GM23338 (cell line): ENCODE results near the gene LRRC27. TPM values are rescaled to one million over a fixed set of nuclear protein-coding genes. Genes with fewer than 3 reads are reported as not detected.

Experiments
- ATAC-seq: fragments of 200-7000 bp; cut with Tn5 transposase; 3 replicates; pipeline ENCODE4 v1.9.1; 2020
- DNase-seq: peaks from one replicate; pipeline ENCODE4 v3.0.0-alpha.2; 2015; ENCODE audit warnings: low spot score
- H2AFZ ChIP-seq: fragments of 200-600 bp; sonication (generic); 2 replicates; pipeline ENCODE4 v1.8.0; 2016; ENCODE audit warnings: antibody characterized with exemption, mild to moderate bottlenecking, moderate library complexity
- H3F3A ChIP-seq: fragments of 200-600 bp; sonication (generic); replicated peaks from 2 replicates; pipeline ENCODE4 v1.8.0; 2017; ENCODE audit warnings: antibody characterized with exemption, mixed run types, low read depth
- H3K27ac ChIP-seq: fragments of 200-600 bp; sonication (generic); 2 replicates; pipeline ENCODE4 v1.6.1; 2016; ENCODE audit warnings: low read depth
- H3K27me3 ChIP-seq: fragments of 200-600 bp; sonication (generic); 2 replicates; pipeline ENCODE4 v1.8.0; 2016; ENCODE audit warnings: mild to moderate bottlenecking, mixed run types, moderate library complexity; ENCODE audit not compliant: insufficient read depth
- H3K36me3 ChIP-seq: fragments of 200-600 bp; sonication (generic); 2 replicates; pipeline ENCODE4 v1.8.0; 2016; ENCODE audit warnings: mild to moderate bottlenecking; ENCODE audit not compliant: insufficient read depth
- H3K4me1 ChIP-seq: fragments of 200-600 bp; sonication (generic); 2 replicates; pipeline ENCODE4 v1.8.0; 2016; ENCODE audit warnings: mild to moderate bottlenecking, moderate library complexity; ENCODE audit not compliant: insufficient read depth
- H3K4me2 ChIP-seq: fragments of 200-600 bp; sonication (generic); 2 replicates; pipeline ENCODE4 v1.7.1; 2017; ENCODE audit warnings: mixed run types
- H3K4me3 ChIP-seq: fragments of 200-600 bp; sonication (generic); 2 replicates; pipeline ENCODE4 v1.6.1; 2016; ENCODE audit warnings: mixed run types
- H3K79me2 ChIP-seq: fragments of 200-600 bp; sonication (generic); replicated peaks from 2 replicates; pipeline ENCODE4 v1.8.0; 2017; ENCODE audit warnings: mild to moderate bottlenecking; ENCODE audit not compliant: insufficient read depth
- H3K9me2 ChIP-seq: fragments of 200-600 bp; sonication (generic); 2 replicates; pipeline ENCODE4 v1.8.0; 2017; ENCODE audit not compliant: insufficient read depth
- H4K20me1 ChIP-seq: fragments of 200-600 bp; sonication (generic); replicated peaks from 2 replicates; pipeline ENCODE4 v1.8.0; 2017; ENCODE audit warnings: mild to moderate bottlenecking; ENCODE audit not compliant: insufficient read depth
- H3K27ac Mint-ChIP-seq: 2 replicates; pipeline ENCODE4 v1.8.0; 2020; ENCODE audit warnings: inconsistent platforms, mild to moderate bottlenecking, moderate library complexity, mixed read lengths
- H3K27me3 Mint-ChIP-seq: 3 replicates; pipeline ENCODE4 v1.8.0; 2022; ENCODE audit warnings: low read depth, mild to moderate bottlenecking, moderate library complexity, mixed read lengths, inconsistent platforms; ENCODE audit not compliant: insufficient read depth, poor library complexity
- H3K36me3 Mint-ChIP-seq: 3 replicates; pipeline ENCODE4 v1.8.0; 2021; ENCODE audit warnings: low read depth, mild to moderate bottlenecking, inconsistent platforms, moderate library complexity, mixed read lengths
- H3K4me1 Mint-ChIP-seq: 3 replicates; pipeline ENCODE4 v1.8.0; 2020; ENCODE audit warnings: mild to moderate bottlenecking, inconsistent platforms, mixed read lengths
- H3K4me3 Mint-ChIP-seq: 3 replicates; pipeline ENCODE4 v1.8.0; 2021; ENCODE audit warnings: moderate library complexity, mild to moderate bottlenecking, inconsistent platforms, mixed read lengths
- H3K9me3 Mint-ChIP-seq: 3 replicates; pipeline ENCODE4 v1.8.0; 2020; ENCODE audit warnings: moderate library complexity, mild to moderate bottlenecking, inconsistent platforms, mixed read lengths
- EZH2 ChIP-seq: fragments of 200-600 bp; sonication (generic); IDR thresholded peaks from one replicate; pipeline ENCODE4 v1.8.0; 2017; ENCODE audit warnings: antibody characterized with exemption, mild to moderate bottlenecking, low read depth; ENCODE audit not compliant: unreplicated experiment
- JUNB ChIP-seq: IDR thresholded peaks from one replicate; pipeline ENCODE4 v1.6.1; 2016; ENCODE audit warnings: antibody characterized with exemption; ENCODE audit not compliant: unreplicated experiment
- POLR2AphosphoS5 ChIP-seq: IDR thresholded peaks from 2 replicates; pipeline ENCODE4 v1.6.1; 2016; ENCODE audit warnings: antibody characterized with exemption, low read depth
- STAT1 ChIP-seq: IDR thresholded peaks from one replicate; pipeline ENCODE4 v1.6.1; 2016; ENCODE audit warnings: antibody characterized with exemption; ENCODE audit not compliant: unreplicated experiment
- ZNF114 ChIP-seq: fragments of 250-450 bp; sonication (Bioruptor Pico); IDR thresholded peaks from 2 replicates; pipeline ENCODE4 v1.5.0; 2020; ENCODE audit warnings: mild to moderate bottlenecking, moderate library complexity
- ZNF331 ChIP-seq: fragments of 250-450 bp; sonication (Bioruptor Pico); IDR thresholded peaks from 2 replicates; pipeline ENCODE4 v1.5.0; 2020; ENCODE audit warnings: low read depth, mild to moderate bottlenecking, moderate library complexity
- polyA plus RNA-seq: library from polyadenylated mRNA; unstranded; fragments of >200 nt; fragmentation: Nextera tagmentation; extraction: Ambion mirVana; gene quantifications from 2 replicates; pipeline ENCODE4 v1.2.1, GENCODE V29; 2016
- total RNA-seq: library from RNA; depleted of rRNA; stranded (reverse); fragments of >200 nt; shearing (Covaris generic); gene quantifications from 2 replicates; pipeline ENCODE4 v1.2.3, GENCODE V29; 2014
- TF ChIP-seq, protein P1 (sequence below): IDR thresholded peaks from 2 replicates; pipeline ENCODE4 v1.6.1; 2016; ENCODE audit warnings: antibody characterized with exemption
- TF ChIP-seq, protein P2 (sequence below): fragments of 250-450 bp; sonication (Bioruptor Pico); IDR thresholded peaks from 2 replicates; pipeline ENCODE4 v1.5.0; 2020; ENCODE audit warnings: mild to moderate bottlenecking, moderate library complexity
- TF ChIP-seq, protein P3 (sequence below): IDR thresholded peaks from one replicate; pipeline ENCODE4 v1.6.1; 2018; ENCODE audit warnings: antibody characterized with exemption; ENCODE audit not compliant: unreplicated experiment

The LRRC27 gene
- total and polyA plus RNA-seq, 2 experiments from 2014 or later, result 2.9 to 3.5 TPM

DNA sequence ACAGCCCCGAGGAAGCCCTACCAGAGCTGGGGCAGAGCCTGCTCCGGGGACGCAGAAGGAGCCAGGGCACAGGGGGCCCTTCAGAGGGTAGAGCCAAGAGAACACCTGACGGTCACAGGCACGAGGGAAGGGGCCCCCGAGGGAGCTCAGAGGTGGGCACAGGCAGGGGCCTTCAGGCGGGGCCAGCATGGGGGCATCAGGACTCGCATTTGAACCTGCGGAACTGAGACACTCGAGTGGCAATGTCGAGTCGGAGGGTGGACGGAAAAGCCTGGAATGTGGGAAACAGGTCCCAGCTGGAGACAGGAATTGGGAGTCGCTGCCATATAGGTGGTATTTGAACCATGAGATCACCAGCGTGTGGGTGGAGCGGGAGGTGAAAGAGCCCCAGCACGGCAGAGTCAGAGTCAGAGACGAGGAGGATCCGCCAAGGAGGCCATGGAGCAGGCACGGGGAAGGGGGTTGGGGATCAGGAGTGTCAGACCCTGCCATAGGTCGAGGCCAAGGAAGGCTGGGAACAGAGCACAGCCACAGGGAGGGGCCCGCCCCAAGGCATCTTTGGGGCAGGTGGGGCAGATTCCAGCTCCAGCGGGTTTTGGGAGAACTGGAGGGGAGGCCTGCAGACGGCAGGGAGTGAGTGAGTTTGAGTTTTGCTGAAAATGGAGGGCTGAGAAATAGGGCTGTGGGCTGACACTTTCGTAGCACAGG, 38.0 kb upstream of the LRRC27 start:
- H3K36me3 ChIP-seq, result no peaks in the 10 kb centered on the region
- Mint-ChIP-seq H3K36me3 (no peaks in the 10 kb centered on the region; the same call in 2 of the 3 replicates), H3K9me3 (no peaks in the 10 kb centered on the region; the same call in 2 of the 3 replicates), H3K27me3 (peaks cover 18% of the 10 kb centered on the region), H3K4me3 (no peak overlapping the region; the same call in 2 of the 3 replicates), H3K27ac (no peak overlapping the region), H3K4me1 (peaks cover 18% of the 10 kb centered on the region)
- no peaks in the 10 kb centered on the region for H4K20me1 ChIP-seq
- H3K27ac ChIP-seq, result no peak overlapping the region
- no peaks in the 10 kb centered on the region for H3K79me2 ChIP-seq
- no peak for TF ChIP-seq STAT1
- no peak for TF ChIP-seq ZNF114 (CRISPR knock-in tag)
- TF ChIP-seq, protein P1, sequence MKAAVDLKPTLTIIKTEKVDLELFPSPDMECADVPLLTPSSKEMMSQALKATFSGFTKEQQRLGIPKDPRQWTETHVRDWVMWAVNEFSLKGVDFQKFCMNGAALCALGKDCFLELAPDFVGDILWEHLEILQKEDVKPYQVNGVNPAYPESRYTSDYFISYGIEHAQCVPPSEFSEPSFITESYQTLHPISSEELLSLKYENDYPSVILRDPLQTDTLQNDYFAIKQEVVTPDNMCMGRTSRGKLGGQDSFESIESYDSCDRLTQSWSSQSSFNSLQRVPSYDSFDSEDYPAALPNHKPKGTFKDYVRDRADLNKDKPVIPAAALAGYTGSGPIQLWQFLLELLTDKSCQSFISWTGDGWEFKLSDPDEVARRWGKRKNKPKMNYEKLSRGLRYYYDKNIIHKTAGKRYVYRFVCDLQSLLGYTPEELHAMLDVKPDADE, result no peak
- no peak for TF ChIP-seq ZNF331 (CRISPR knock-in tag)
- TF ChIP-seq, protein P2, sequence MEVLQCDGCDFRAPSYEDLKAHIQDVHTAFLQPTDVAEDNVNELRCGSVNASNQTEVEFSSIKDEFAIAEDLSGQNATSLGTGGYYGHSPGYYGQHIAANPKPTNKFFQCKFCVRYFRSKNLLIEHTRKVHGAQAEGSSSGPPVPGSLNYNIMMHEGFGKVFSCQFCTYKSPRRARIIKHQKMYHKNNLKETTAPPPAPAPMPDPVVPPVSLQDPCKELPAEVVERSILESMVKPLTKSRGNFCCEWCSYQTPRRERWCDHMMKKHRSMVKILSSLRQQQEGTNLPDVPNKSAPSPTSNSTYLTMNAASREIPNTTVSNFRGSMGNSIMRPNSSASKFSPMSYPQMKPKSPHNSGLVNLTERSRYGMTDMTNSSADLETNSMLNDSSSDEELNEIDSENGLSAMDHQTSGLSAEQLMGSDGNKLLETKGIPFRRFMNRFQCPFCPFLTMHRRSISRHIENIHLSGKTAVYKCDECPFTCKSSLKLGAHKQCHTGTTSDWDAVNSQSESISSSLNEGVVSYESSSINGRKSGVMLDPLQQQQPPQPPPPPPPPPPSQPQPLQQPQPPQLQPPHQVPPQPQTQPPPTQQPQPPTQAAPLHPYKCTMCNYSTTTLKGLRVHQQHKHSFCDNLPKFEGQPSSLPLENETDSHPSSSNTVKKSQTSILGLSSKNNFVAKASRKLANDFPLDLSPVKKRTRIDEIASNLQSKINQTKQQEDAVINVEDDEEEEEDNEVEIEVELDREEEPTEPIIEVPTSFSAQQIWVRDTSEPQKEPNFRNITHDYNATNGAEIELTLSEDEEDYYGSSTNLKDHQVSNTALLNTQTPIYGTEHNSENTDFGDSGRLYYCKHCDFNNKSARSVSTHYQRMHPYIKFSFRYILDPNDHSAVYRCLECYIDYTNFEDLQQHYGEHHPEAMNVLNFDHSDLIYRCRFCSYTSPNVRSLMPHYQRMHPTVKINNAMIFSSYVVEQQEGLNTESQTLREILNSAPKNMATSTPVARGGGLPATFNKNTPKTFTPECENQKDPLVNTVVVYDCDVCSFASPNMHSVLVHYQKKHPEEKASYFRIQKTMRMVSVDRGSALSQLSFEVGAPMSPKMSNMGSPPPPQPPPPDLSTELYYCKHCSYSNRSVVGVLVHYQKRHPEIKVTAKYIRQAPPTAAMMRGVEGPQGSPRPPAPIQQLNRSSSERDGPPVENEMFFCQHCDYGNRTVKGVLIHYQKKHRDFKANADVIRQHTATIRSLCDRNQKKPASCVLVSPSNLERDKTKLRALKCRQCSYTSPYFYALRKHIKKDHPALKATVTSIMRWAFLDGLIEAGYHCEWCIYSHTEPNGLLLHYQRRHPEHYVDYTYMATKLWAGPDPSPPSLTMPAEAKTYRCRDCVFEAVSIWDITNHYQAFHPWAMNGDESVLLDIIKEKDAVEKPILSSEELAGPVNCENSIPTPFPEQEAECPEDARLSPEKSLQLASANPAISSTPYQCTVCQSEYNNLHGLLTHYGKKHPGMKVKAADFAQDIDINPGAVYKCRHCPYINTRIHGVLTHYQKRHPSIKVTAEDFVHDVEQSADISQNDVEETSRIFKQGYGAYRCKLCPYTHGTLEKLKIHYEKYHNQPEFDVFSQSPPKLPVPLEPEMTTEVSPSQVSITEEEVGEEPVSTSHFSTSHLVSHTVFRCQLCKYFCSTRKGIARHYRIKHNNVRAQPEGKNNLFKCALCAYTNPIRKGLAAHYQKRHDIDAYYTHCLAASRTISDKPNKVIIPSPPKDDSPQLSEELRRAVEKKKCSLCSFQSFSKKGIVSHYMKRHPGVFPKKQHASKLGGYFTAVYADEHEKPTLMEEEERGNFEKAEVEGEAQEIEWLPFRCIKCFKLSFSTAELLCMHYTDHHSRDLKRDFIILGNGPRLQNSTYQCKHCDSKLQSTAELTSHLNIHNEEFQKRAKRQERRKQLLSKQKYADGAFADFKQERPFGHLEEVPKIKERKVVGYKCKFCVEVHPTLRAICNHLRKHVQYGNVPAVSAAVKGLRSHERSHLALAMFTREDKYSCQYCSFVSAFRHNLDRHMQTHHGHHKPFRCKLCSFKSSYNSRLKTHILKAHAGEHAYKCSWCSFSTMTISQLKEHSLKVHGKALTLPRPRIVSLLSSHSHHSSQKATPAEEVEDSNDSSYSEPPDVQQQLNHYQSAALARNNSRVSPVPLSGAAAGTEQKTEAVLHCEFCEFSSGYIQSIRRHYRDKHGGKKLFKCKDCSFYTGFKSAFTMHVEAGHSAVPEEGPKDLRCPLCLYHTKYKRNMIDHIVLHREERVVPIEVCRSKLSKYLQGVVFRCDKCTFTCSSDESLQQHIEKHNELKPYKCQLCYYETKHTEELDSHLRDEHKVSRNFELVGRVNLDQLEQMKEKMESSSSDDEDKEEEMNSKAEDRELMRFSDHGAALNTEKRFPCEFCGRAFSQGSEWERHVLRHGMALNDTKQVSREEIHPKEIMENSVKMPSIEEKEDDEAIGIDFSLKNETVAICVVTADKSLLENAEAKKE (CRISPR knock-in tag), result no peak
- TF ChIP-seq JUNB, result no peak
- TF ChIP-seq EZH2, result no peak
- TF ChIP-seq POLR2AphosphoS5, result no peak
- TF ChIP-seq, protein P3, sequence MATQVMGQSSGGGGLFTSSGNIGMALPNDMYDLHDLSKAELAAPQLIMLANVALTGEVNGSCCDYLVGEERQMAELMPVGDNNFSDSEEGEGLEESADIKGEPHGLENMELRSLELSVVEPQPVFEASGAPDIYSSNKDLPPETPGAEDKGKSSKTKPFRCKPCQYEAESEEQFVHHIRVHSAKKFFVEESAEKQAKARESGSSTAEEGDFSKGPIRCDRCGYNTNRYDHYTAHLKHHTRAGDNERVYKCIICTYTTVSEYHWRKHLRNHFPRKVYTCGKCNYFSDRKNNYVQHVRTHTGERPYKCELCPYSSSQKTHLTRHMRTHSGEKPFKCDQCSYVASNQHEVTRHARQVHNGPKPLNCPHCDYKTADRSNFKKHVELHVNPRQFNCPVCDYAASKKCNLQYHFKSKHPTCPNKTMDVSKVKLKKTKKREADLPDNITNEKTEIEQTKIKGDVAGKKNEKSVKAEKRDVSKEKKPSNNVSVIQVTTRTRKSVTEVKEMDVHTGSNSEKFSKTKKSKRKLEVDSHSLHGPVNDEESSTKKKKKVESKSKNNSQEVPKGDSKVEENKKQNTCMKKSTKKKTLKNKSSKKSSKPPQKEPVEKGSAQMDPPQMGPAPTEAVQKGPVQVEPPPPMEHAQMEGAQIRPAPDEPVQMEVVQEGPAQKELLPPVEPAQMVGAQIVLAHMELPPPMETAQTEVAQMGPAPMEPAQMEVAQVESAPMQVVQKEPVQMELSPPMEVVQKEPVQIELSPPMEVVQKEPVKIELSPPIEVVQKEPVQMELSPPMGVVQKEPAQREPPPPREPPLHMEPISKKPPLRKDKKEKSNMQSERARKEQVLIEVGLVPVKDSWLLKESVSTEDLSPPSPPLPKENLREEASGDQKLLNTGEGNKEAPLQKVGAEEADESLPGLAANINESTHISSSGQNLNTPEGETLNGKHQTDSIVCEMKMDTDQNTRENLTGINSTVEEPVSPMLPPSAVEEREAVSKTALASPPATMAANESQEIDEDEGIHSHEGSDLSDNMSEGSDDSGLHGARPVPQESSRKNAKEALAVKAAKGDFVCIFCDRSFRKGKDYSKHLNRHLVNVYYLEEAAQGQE, result no peak
- no peaks in the 10 kb centered on the region for H3K9me2 ChIP-seq
- no peaks in the 10 kb centered on the region for H3F3A ChIP-seq
- H3K4me1 ChIP-seq, result no peaks in the 10 kb centered on the region
- no peak overlapping the region for H2AFZ ChIP-seq
- H3K27me3 ChIP-seq, result no peaks in the 10 kb centered on the region
- ATAC-seq (peak; percentile 19), DNase-seq (no peak)
- no peak overlapping the region for H3K4me2 ChIP-seq
- no peak overlapping the region for H3K4me3 ChIP-seq
